Dedifferentiated amniotic fluid mesenchymal stem cell (primary cell): ENCODE measurements around the gene TEF.
A peak's percentile ranks its signal among the peaks of the same experiment; 100 is the strongest.

Source experiments
- DNase-seq: peaks from one replicate; pipeline ENCODE4 v3.0.0-alpha.2; 2016; ENCODE audit errors: extremely low spot score

Gene TEF

GRCh38 chr22:41381329-41382097 is at the start of gene TEF:
Gene TEF (plus strand): TSS chr22:41381942. CDS start chr22:41382045, 103 bp downstream.
- DNase-seq, result peak; percentile 98

- DNase-seq, result no peak
Measured at GRCh38 chr22:41332217-41332939, 49.4 kb upstream of the TEF start.

- no peak for DNase-seq
Measured at GRCh38 chr22:41333806-41334205, 47.9 kb upstream of the TEF start.

- DNase-seq, result no peak
Measured at GRCh38 chr22:41334215-41334614, 47.5 kb upstream of the TEF start.

- DNase-seq, result no peak
Measured at GRCh38 chr22:41334951-41335635, 46.6 kb upstream of the TEF start.

GRCh38 chr22:41338614-41339212 is 43.0 kb upstream of the TEF start:
- no peak for DNase-seq

GRCh38 chr22:41339823-41340222 is 41.9 kb upstream of the TEF start:
- DNase-seq, result no peak

- no peak for DNase-seq
Measured at GRCh38 chr22:41340357-41340756, 41.4 kb upstream of the TEF start.

GRCh38 chr22:41341012-41341411 is 40.7 kb upstream of the TEF start:
- DNase-seq, result no peak

- DNase-seq, result no peak
Measured at GRCh38 chr22:41341990-41342389, 39.8 kb upstream of the TEF start.

- no peak for DNase-seq
Measured at GRCh38 chr22:41343300-41343699, 38.4 kb upstream of the TEF start.

GRCh38 chr22:41343717-41344116 is 38.0 kb upstream of the TEF start:
- DNase-seq, result no peak

- no peak for DNase-seq
Measured at GRCh38 chr22:41344189-41344788, 37.5 kb upstream of the TEF start.

- DNase-seq, result no peak
Measured at GRCh38 chr22:41345807-41346335, 35.9 kb upstream of the TEF start.

- no peak for DNase-seq
Measured at GRCh38 chr22:41347066-41347859, 34.5 kb upstream of the TEF start.

GRCh38 chr22:41348964-41349484 is 32.7 kb upstream of the TEF start:
- DNase-seq, result no peak

- DNase-seq, result no peak
Measured at GRCh38 chr22:41350087-41350486, 31.7 kb upstream of the TEF start.

- no peak for DNase-seq
Measured at GRCh38 chr22:41351011-41351410, 30.7 kb upstream of the TEF start.

GRCh38 chr22:41352058-41352457 is 29.7 kb upstream of the TEF start:
- DNase-seq, result no peak

- no peak for DNase-seq
Measured at GRCh38 chr22:41353862-41354575, 27.7 kb upstream of the TEF start.
